NCI-H524 treated with DMSO at 0.1 percent for 48 hours (cell line): ENCODE measurements around the gene TBX2.
"Not testable (repeated sequence)": the region's sequence is repeated elsewhere in the genome, so short reads cannot be mapped to it uniquely, and the experiment has no call there.

ENCODE experiments used
- DNase-seq: peaks from one replicate; lab custom pipeline; 2025; lab: John Stamatoyannopoulos, UW

Gene TBX2

DNA sequence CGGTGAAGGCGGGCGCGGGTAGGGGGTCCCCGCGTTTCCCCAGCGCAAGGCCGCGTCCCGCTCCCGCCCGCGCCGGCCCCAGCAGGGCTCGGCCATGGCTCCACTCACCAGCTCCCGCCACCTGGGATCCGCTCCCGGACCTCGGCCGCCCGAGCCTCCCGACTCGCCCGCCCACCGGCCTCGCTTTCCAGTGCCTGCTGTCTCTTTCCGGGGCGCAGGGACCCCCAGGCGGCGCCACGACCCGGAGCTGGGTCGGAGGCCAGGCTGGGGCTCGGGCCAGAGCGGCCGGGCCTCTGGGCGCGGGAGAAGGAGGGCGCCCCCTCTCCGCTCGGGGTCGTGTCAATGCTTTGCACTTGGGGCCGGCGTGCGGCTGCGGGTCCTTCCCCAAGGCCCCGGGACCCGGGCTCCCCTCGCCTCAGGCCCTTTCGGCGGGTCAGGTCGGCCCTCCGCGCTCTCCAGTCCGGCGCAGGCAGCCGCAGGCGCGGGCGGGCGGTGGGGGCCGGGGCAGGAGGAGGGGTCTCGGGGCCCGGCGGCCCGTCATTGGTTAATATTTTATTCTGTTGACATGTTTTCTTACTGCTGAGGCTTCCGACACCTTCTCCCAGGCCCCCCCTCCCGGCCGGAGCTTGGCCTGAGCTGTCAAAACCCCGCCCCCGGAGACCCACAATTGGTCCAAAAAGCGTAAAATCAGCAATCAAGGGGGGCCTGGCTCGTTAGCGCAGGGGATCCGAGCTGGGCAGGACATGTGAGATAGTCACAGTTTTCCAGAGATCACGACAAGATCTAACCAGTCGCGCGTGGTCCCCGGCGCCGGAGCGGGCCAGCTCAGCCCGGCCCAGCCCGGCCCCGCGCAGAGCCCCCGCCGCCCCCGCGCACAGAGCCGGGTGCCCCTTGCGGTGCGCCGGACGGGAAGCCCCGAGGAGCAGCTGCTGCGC, at the start of gene TBX2:
TSS of gene TBX2 (plus strand) at position 713 of the 935 bp plus-strand sequence. CDS start 334 bp downstream, outside the sequence.
- DNase-seq = no peak

DNA sequence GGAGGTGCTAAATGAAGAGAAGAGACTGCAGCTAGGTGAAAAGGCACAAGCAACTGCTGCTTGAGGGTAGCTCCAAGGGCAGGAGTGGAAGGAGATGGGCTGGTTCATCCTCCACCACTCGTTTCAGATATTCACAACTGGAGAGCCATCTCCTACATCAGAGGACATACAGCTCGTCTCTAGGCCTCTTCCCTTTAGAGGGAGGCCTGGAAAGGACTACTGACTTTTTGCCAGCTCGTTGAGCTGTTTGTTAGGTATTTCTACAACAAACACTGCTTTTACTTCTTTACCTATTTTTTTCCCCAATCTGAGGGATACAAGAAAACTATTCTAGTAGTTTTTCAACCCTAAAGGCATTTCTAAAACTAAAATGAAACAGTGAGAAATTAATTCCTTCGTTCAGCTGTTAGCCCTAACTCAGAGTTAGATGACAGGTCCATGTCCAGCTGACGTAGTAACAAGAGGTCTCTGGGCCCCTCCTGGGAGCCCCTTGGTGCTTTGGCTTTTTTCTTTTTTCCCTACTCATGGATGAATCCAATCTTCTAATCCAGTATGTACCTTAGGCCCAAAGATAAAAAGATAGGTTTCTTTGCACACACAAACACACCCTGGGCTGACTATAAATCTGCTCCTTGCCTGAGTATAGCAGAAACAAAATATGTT, 47.8 kb upstream of the TBX2 start:
- DNase-seq = no peak

DNA sequence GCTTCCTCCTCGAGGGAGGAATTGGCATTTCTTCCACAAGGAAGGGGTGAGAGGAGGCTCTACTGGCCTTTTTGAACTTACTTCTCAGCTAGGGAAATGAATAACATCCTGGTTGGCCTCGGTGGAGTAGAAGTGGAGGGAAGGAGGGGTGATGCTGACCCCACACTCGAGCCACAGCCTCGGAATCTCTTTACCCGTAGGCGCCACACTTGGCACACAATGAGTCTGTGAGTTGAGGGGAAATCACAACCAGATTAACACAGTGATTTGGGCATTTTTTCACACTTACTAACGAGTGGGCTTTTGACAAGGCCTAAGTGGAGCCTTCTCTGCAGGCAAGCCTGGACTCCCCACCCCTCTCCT, 47.3 kb upstream of the TBX2 start:
- DNase-seq = no peak

DNA sequence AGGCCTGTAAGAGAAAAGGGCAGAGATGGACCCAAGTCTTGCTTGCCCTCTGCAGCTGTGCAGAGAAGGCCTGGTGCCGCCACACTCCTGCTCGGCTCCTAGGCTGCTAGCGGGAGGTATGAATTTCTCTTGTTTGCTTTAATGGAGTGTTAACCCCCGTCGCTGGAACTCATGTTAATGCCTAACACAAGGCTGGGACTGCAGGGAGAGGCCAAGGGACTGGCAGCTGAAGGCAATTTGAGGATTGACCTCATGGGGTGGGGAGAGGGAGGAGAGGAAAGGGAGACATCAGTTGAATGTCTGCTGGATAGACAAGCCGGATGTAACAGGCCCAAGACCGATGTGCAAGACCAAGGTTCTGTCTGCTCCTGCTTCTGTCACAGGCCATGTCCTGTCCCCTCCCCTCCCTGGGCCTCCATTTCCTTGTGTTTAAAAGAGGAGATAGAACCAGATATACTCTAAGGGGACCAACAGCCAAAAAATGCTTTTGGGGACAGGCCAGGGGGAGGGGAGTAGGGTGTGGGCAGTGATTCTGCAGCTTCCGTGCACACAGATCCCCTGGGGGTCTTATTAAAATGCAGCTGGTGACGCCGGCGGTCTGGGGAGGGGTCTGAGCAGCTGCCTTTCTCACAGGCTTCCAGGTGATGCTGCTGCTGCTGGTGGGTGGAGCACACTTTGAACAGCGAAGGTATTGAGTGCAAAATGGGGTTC, 46.7 kb upstream of the TBX2 start:
- no peak for DNase-seq

DNA sequence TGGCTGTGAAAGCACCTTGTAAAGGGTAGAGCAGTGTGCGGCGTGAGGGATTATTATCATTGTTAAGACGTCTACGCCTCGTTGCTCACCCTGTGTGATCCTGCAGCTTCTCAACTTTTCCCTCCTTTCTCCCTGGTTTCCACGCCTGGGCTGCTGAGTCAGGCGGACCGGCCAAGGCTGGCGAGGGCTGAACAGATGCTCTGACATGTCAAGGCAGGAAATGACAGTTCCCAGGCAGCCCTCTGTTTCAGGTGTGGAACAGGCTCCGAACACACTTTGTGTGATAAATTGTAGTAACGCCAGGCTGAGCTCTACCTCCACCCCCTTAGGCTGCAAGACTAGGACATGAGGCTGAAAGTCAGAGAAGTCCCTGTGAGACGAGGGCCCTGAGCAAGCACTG, 46.0 kb upstream of the TBX2 start:
- DNase-seq = no peak

DNA sequence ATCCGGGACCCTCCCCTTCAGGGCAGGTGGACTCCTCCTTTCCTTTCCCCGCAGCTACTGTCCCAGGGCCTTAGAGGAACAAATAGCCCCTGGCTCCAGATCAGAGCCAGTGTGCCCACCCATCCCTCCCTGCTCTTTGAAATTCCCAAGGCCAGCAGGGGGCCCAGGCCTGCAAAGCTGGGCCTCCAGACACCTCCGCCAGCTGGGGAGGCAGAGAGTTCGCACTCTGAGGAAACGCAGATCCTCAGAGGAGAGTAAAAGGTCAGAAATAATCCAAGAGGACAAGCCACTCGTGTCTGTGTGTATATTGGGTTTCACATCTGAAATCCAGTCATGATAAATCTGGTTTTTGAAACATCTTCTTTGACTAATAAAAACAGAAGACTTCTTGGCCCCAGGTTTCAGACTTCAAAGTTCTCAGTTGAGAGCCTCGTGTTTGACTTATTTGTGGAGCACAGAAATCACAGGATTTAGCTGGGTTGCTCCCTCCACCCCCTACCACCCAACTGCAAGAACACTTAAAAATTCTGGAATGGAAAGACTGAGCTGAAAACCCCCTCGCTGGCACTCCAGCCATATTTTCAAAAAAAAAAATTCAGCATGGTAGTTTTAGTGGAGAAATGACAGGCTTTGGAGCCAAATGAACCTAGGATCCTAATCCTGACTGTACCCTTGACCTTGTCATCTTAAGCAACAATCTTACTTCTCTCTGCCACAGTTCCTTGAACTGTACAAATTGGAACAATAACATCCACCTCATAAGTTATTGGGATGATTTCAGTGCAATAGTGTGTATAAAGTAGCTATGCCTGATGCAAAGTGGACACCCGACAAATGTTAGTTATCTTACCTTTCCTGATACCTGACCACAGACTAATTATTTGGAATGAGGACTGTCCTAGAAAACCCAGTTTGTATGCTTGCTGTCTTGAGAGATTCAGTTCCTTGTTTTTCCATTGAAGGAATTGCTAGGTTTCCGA, 44.5 kb upstream of the TBX2 start:
- no peak for DNase-seq

DNA sequence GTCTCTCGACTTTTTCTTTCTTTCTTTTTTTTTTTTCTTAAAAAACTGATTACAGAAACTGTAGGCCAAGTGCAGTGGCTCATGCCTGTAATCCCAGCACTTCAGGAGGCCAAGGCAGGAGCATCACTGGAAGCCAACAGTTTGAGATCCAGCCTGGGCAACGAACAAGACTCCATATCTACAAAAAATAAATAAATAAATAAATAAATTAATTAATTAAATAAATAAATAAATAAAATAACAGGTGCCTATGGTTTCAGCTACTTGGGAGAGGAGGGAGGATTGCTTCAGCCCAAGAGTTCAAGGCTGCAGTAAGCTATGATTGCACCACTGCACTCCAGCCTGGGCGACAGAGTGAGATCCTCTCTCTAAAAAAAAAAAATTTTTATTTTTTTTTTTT, 42.6 kb upstream of the TBX2 start:
- DNase-seq = not testable (repeated sequence)

DNA sequence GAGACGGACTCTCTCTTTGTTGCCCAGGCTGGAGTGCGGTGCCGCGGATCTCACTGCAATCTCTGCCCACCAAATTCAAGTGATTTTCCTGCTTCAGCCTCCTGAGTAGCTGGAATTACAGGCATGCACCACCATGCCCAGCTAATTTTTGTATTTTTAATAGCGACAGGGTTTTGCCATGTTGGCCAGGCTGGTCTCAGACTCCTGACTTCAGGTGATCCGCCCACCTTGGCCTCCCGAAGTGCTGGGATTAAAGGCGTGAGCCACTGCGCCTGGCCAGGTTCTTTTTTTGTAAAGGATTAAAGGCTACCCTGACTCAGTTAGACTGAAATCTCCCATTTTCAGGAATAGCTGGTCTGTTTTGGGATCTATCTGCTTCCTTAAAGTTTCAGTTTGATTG, 40.1 kb upstream of the TBX2 start:
- not testable (repeated sequence) for DNase-seq

DNA sequence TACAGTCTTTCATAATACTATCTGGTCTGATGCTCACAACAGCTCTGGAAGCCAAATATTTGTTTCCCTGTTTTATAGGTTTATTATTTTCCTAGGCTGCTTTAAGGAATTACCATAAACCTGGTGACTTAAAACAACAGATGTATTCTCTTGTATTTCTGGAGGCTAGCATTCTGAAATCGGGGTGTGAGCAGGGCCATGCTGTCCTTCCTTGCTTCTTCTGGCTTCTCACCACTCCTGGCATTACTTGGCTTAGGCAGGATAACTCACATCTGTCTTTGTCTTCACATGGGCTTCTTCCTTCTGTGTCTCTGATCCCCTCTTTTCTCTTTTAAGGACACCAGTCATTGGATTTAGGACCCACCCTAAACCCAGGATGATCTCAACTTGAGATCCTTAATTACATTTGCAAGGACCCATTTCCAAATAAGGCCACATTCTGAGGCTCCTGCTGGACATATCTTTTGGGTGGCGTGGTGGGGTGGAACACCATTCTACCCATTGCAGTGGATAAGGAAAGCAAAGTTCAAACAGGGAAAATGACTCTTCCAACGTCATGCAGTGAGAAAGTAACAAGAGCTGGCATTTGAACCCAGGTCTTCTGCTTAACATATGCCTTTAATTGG, 39.2 kb upstream of the TBX2 start:
- DNase-seq = no peak

DNA sequence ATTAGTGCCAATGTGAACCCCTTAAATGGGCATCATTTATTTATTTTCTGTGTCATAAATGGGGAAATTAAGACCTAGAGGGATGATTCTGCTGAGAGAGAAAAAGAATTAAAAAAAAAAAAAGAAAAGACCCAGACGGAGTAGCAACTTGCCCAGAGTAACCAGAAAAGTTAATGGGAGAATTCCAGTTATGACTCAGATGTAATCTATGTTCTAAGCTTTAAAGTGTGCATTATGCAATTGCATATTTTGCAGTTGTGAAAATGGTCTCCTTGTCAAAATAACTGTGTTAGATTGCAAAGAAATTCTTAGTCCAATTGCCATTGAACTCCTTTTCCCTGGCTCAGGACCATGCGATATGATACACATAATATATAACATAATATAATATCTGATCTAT, 38.6 kb upstream of the TBX2 start:
- no peak for DNase-seq

DNA sequence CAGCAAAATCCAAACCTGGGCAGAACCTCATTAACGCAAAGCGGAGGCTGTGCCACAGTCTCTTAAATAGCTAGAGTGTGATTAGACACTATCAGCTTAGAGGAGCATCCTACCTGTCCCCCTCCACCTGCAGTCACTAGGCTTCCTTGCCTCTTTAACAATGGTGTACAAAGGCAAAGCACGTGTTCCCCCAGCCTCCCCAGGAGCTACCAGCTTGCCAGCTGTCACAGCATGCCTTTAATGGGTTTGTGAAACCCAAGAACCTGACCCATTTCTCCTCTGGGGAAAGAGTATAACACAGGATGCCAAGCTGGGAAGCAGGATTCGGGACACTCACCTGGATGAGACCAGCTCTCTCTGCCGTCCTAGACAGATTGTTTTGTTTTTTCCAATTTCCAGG, 37.2 kb upstream of the TBX2 start:
- DNase-seq = peak; percentile 58

DNA sequence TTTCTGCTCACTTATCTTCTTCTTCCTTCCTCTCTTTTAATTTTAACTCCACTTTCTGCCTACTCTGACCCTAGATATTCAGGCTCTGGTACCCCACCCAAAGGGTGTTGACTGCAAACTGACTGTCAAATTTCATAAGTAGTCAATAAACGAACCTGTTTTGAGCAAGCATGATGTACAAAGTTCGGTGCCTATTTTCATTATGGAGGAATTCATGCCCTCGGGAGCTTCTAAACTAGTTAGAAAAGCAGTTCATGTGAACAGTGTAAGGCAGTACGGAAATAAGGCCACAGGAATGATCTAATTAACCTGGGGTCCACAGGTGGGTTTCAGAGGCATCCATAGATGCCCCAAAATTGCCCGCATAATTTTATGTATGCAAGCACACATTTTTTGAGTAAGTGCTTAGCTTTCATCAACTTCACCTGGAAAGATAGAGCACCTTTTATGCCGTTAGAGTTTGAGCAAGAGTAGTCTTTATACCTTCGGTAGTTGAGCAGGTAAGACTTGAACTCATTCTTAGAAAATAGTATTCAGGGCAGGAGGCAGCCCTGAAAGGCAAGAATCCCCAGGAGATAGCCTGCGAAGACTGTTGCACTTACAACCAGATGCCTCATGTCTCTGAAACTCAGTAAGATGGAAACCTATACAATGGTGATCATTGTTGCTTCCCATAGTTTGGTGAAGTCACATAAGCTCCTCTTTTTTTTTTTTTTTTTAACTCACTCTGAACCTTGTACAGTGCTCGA, 36.6 kb upstream of the TBX2 start:
- no peak for DNase-seq

DNA sequence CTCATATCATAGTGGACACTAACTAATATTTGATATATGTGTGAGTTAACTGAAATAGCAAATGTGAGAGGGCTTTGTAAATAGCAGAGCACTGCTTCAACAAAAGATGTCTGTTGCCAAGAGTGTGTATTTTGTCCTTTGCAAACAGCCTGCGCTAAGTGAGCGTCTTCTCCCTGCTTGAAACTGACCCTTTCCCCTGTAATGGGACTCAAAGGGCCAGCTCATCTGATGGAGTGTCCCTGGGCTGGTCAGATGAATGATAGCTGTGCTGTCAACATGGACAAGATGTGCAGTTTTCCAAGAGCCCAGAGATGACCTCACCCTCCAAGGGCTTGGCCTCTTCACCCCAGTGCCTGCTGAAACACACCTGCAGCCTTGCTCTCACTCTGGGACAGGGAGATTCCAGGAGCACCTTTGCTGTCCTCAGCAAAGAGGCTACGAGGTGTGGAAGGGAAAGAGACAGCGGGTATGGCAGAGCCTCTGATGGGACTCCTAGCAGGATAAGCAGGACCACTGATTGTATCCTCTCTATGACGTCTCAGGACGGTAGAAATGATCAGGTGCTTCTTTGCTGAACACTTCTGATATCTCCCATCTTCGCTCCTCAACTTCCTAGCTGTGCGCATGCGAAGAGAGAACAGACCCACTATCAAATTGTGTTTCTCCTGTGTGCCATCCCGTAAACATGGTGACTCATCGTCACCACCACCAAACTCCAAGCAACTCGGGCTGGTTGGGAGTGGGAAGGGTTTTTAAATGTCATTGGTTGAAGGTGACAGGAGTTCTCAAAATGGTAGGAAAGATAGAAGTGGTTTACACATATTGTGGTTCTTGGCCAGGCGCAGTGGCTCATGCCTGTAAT, 35.8 kb upstream of the TBX2 start:
- DNase-seq = no peak

DNA sequence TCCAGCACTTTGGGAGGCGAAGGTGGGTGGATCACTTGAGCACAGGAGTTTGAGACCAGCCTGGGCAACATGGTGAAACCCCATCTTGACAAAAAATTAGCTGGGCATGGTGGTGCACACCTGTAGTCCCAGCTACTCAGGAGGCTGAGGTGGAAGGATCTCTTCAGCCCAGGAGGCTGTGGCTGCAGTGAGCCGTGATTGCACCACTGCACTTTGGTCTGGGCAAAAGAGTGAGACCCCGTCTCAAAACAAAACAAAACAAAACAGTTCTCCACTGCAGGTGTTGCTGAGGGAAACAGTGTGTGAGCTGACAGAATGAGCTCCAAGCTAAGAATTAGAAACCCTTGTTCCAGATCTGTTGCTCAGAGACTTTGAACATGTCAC, 35.2 kb upstream of the TBX2 start:
- no peak for DNase-seq

DNA sequence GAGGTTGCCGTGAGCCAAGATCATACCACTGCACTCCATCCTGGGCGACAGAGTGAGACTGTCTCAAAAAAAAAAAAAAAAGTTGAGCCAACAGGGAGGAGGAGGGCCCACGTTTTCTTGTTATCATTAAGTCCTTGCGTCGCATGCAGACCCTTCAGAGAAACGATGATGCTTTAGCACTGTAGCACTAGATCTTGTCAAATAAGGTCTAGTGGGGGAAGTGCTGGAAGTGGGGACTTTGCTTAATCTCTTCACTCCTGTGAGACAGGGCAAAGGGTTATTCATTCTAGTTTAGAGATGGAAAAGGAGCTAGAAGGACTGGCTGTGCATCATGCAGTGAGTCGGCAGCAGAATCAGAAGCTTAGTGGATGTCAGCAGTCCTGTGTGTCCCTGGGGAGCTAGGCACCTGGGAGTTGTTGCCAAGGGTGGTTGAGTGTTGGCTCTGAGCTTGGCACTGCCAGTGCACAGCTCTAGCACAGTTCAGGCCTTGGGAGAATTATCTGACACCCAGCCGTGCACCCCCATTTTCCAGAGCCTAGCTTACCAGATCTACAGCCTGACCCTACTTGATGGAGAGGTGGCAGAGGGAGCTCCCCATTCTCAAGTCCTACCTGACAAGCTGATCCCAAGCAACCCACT, 33.4 kb upstream of the TBX2 start:
- no peak for DNase-seq

DNA sequence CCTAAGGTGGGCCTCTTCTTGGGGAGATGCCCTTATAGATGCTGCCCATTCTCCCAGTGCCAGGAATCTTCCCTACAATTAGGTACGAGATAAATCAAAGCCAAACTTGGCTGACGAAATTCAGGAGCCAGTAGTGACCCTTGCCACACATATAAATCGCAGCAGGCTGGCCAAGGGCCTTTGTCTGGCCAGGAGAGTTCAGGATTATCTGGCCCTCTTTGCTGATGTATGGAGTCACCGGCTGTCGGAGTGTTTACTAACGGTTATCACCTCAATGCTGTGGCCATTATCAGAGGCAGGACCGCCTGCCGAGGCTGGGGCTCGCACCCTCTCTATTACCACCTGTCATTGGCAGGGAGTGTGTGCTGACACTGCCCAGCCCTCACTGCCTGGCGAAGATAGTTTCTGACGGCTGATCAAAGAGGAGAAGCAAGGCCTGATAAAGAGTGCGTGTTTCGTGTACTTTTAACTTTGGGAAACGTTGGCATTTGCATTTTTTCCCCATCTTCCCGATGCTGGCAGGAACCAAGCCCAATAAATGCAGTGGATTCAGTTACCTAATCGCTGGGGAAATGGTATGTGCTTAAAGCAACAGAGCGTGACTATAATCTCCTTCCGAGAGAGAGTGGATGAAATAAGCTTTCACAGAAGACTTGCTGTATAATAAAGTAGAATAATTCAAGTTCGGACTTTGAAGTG, 32.8 kb upstream of the TBX2 start:
- DNase-seq = peak; percentile 80

DNA sequence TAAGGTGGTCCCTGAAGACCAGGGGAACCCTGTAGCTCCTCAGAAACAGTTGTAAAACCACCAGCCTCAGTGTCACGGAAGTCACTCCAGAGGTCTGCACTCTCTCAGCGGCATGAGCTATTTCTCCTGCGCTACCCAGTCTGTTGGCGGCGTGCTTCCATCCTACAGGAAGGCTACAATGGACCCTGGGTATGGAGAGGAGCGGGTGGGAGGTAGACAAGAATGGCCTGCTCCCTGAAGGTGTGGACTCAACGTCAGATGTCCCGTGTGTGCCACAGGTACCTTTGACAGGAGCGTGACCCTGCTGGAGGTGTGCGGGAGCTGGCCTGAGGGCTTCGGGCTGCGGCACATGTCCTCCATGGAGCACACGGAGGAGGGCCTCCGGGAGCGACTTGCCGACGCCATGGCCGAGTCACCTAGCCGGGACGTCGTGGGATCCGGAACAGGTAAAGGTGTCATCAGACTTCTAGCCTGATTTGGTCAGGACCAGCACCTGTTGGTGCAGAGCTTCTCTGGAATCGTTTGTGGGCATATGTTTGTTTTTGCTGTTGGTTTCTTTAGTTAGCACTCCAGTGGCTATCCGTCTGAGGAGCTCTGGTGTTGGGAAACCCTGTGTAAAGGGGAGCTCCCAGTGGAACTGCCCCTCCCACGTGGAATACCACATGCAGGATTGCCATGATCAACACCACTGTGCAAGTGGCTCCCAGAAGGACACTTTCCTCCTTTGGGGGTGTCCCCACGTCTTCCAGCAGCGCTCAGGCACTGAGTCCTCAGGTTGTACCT, 31.4 kb upstream of the TBX2 start:
- DNase-seq = no peak
